Medulla oblongata (tissue), 1 donor: ENCODE measurements around the gene RHBG.

Experiments used
- DNase-seq: peaks from one replicate; pipeline ENCODE4 v3.0.0-alpha.2; 2015; ENCODE audit errors: extremely low spot score

Gene RHBG

DNA sequence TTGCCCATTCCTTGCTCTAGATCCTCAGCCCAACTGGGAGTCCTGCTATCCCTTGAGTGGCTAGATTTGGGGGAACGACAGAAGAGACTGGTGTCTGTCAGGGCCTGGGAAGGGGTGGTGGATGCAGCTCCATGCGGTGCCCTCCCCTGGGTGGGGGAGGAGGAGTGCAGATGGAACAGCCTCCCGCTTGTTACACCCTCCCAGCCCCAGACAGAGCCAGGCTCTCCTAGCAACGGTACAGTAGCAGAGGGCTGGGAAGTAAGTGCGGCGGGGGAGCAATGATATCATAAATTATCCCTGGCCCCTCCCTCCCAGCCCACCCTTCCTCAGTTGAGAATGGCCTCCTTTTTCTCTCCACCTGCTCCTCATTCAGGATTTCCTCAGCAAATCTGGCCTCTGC lies 37.2 kb downstream of the RHBG start:
- DNase-seq = peak; percentile 68

DNA sequence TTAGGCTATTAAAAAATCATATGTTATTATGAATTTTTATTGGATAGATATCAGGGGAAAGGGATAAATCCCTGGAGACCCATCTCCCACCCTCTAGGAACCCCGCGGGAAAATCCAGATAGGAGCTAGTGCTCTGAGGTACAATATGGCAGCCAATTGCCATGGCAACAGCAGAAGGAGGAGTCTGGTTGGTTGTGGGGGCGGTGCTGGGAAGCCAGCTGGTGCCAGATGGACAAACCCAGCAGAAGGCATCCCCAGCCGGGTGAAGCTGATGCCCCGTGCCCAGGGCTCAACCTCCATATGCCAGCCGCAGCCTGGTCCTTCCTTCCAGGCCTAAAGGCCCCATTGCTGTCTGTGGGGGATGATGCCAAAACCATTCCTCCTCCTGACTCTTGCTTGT lies 38.3 kb downstream of the RHBG start:
- DNase-seq = peak; percentile 80

DNA sequence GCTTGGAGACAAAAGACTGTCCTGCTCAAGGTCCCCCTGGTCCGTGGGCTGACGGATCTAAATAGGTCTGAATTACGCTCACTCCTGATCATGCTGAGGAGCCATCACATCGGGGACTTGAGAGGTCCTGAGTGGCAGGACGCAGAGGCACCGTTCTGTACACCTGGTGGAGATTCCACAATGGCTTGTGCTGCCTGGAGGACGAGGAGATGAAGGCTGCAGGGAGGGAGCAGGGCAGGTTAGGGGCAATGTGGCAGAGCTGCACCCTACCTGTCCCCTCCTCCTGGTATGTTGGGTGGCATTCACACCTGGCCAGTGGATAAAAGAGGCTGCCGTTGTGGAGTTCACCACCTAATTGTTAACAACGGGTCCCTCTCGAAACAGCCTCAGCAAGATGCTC lies 38.7 kb downstream of the RHBG start:
- DNase-seq = no peak

DNA sequence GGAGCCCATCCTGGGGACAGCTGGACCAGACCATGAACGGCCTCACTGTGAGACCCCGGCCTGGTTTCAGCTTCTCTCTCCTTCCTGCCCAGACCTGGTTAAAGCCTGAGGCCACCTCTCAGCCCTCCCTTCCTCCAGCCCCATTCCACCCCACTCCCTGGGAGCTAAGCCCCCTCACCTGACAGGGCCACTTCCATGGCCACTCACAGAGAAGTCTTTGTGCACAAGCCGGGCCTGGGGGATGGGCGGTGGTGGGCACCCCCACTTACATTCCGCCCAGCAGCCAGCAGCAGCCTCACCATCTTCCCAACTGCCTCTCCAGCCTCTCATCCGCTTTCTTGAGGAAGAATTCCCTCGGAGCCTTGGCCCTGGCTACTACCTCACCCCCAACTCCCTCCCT lies 40.4 kb downstream of the RHBG start:
- peak; percentile 52 for DNase-seq

GRCh38 chr1:156410238-156410637 lies 41.2 kb downstream of the RHBG start:
- no peak for DNase-seq

DNA sequence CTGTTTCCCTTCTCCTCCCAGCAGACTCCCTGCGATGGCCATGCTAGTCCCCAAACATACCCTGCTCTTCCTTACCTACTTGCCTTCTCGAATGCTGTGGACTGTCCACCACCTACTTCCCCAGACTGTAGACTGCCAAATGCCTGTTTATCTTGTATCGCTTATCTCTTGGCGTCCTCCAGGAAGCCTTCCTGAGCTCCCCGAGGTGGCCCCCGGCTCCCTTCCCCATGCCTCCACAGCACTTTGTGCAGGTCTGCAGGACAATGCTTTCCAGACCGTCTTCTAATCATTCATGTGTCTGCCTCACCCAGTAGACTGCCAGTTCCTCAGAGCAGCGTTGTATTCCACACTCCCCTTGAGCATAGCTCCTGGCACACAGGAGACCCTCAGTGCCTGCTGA lies 41.7 kb downstream of the RHBG start:
- DNase-seq = no peak

GRCh38 chr1:156412653-156413321 lies 43.8 kb downstream of the RHBG start:
- peak; percentile 87 for DNase-seq

GRCh38 chr1:156413391-156414246 lies 44.6 kb downstream of the RHBG start:
- peak; percentile 97 for DNase-seq

DNA sequence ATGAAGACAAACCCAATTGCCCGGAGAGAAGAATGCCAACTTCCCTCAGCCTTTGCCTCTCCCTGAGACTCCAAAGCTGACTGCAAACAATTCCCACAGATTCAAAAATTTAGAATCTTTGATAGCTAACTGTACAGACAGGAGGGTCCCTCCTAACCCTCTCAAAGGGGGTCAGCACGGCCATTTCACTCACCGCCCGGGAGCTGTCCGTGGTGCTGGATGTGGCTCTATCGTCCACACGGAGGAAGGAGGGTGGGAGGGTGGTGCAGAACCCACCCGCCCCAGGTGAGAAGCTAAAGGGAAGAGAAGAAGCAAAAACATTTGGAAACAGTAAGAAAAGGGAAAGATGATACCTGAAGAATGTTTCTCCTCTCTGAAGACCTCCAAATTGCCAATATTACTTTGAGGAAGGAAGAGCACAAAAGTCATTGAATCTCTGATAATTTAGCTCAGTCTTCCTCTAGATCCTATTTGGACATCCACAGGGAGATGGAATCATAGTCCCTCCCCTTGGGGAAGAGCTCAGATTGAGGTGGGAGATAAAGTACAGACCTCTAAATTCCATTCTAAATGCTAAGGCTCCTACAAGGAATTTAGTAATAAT lies 45.6 kb downstream of the RHBG start:
- no peak for DNase-seq

GRCh38 chr1:156416993-156417392 lies 48.0 kb downstream of the RHBG start:
- DNase-seq = no peak

- DNase-seq = no peak
These were observed 48.5 kb downstream of the RHBG start for GRCh38 chr1:156417401-156418020.

DNA sequence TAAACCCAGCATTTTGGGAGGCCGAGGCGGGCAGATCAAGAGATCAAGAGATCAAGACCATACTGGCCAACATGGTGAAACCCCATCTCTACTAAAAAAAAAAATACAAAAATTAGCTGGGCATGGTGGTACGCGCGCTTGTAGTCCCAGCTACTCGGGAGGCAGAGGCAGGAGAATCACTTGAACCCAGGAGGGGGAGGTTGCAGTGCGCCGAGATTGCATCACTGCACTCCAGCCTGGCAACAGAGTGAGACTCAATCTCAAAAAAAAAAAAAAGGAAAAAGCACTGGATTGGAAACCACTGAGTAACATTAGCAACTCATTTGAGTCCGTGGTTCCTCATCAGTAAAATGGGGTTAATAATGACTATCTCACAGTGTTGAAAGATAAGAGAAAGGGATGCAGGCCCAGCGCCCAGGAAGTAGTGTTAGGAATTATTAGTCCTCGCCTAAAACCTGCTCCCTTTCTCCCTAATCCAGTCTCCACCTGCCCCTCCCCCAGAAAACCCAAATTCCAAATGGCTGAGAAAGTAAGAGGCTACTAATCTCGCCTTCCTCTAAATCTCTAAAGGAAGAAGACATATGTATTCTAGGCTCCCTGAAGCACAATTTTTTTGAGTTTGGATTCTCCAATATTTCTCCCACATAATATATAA lies 49.5 kb downstream of the RHBG start:
- DNase-seq = no peak

DNA sequence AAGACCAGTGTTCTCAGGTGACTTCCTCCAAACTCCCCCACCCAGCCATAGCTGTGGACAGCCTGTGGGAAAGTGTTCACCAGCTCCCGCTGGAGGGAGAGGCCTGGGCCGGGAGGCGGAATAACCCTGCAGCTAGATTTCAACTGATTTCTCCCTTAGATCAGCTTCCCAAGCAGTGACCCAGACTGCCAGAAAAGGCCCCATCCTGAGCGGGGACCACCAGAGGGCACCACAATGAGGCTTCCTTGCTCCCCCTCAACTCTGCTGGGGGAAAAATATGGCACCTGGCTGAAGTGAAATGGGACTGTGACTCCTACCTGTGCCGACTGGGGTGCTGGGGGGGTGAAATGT lies 50.8 kb downstream of the RHBG start:
- DNase-seq = no peak

DNA sequence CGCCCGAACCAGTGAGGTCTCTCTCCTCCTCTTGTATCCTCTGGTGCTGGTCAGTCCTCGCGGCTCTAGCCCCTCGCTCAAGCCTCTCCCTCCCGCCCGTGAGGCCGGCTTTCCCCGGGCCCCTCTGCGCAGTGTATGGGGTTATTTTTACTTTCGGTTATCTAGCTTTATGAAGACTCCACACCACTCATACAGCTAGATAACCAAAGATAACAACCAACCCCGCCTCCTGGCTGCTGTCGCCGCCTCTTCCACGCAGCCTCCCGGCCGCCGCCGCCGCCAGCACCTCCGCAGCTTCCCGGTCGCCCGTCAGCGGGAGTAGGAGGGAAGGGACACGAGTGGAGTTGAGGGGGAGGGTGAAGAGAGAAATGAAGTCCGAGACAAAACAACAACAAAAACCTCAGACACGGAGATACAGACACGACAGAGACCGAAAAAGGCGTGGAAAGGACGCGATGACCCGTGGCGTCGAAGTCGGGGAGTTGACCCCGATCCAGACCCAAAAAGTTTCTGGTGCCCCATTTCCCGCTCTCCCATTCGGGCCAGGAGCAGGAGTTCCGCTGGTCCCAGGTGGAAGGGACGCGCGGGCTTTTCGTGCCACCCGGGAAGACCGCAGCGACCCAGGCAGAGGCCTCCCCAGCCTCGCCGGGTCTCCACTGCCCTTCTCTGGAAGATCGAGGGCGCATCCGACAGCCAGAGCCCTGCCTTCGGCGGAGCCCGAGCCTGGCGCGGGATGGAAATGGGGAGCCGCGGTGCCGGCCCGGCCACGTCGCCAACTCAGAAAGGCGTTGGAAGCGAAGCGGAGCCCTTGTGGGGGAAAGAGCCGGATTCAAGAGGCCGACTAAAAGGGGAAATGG lies 51.4 kb downstream of the RHBG start:
- no peak for DNase-seq

DNA sequence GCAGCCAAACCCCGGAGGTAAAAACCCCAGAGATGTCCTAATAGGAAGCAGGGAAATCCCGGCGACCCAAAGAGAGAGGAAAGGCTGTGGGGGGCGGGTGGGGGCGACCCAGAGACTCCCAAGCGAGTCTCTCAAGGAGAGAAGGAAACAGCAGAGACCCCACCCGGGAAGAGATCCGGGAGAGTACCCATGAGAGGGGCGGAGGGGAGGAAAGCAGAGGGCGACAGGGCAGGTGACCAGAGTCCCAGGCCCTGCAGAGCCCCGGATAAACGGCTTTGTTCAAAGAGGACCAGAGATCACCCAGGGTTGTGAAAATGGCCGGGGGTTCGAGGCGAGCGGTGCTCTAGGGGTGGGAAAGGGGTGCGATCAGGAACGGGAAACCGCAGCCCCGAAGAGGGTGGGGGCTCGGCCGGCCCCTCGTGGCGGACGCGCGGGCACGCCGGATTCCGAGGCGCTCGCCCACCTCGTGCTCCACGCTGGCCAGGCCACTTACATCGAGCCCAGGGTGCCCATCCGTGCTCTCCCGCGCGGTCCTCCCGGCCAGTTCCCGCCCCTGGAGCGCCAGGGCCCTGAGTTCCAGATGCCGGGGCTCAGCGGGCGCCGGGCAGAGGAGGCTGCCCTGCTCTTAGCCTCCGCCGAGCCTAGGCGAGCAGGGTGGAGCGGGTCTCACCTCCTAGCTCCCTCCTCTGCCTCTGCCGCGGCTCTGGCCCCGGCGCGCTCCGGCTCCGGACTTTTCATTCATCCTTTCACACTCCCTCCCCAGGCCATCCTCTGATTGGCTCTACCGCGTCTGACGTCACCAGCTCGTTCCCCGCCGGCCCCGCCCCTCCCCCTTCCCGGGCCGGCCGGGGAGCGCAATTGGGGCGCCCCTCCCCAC lies 52.3 kb downstream of the RHBG start:
- peak; percentile 94 for DNase-seq

DNA sequence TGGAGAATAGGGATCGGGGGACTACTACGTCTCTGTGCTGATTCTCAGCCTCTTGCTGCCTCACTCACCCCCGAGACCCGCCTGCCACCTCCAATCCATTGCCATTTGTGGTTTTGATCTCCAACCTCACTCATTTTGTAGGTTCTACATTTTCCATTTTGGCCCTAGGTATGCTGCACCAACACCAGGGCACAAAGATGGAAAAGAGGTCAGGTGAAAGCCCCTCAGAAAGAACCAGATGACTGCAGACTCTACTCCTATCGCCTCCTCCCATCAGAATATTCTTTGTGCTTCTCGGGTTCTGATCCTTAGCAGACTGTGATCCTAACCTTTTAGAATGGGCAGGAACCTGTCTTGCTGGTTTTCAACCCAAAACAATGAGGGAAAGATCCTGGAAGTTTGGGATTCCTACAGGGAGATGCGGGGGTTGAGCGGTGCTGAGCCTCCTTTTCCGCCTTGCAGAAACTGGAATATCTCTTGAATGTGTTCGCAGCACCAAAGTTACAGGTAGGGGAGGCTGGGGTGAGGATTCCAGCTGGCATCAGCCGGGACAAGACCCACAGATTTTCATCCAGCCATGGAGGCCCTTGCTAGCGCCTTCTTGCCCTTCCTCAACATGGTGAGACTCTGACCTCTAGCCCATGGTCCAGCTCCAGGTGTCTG lies 53.1 kb downstream of the RHBG start:
- no peak for DNase-seq

DNA sequence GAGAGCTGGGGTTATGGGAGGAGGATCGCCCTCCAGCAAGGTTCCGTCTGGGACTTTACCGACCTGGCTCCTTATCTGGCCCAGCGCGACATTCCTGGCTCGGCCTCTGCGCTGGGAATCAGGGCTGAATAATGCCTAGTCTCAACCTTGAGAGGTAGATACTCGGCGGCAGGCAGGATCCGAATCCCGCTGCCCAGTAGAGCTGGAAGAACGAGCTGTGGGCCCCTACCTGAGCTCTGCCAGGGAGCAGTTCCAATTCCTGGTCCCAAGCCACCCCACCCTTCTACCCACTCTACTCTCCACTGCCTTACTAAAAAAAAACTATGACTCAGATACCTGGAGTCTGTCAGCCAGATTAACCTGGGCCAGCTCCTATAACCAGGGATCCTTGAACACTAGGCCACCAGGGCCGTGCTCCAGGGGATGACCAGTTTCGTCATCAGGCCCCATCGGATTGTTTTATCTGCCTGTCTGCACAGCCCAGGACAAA lies 53.6 kb downstream of the RHBG start:
- no peak for DNase-seq

DNA sequence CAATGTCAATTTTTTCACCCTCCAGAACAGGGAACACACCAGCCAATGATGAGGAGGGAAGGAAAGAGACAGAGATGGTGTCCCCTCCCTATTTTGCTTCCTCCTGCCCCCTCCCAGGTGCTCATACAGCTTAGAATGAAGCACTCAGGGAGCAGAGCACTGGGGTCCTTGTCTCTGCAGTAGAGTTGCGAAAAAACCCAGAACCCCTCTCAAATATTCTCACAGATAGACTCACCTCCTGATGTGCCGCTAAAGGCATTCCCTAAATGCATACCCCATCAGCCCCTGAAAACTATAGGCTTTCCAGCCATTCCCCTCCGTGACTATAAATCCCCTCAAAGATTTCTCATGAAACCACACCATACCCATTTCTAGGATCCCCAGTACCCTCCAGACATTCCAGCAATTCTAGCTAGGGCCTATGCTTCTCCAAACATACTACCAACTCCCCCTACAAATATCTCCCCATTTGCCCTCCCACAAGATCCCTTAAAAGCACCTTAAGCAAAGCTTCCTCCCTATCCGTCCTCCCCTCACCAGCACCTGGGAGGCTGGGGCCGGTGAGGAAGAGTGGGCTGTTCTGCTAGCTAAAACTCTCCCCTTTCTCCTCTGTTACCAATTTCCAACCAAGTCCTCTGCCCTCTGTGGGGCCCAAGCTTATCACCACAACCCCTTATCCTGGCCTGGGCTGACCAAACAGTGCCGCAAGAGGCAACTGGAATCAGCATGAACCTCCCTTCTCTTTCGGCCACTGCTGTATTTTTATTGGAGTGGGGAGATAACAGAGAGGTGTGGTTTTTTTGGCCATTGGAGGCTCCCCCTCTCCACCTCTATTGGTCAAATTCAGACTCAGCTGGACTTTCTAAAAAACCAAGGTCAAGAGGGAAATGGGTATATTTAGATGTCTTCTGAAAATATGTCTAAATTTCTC lies 54.7 kb downstream of the RHBG start:
- no peak for DNase-seq
